CD4-positive, alpha-beta memory T cell (primary cell): ENCODE measurements around the gene SP6. TPM values are rescaled to one million over a fixed set of nuclear protein-coding genes. Genes with fewer than 3 reads are reported as not detected.
A peak's percentile ranks its signal among the peaks of the same experiment; 100 is the strongest.

Source experiments
- CTCF ChIA-PET: fragments of 350-600 bp; sonication (Branson Sonifier 250); formaldehyde crosslinking; loops from one replicate; lab custom pipeline; 2021; ENCODE audit warnings: inconsistent platforms; ENCODE audit not compliant: partially characterized antibody; lab: Charles Lee
- POLR2A ChIA-PET: fragments of 350-600 bp; sonication (Branson Sonifier 250); formaldehyde crosslinking; loops from one replicate; lab custom pipeline; 2021; ENCODE audit not compliant: partially characterized antibody; lab: Charles Lee
- DNase-seq, 5 donors: peaks; one replicate each; pipeline versions ENCODE4 v3.0.0 to v3.0.0-alpha.2; 2020 to 2022; ENCODE audit warnings: mixed read lengths in 1 of 5
- H3K27ac ChIP-seq: one replicate; pipeline ENCODE4 v1.7.0; 2013; ENCODE audit warnings: low read depth, low read length
- H3K27me3 ChIP-seq: 2 replicates; pipeline ENCODE4 v1.7.0; 2013; ENCODE audit warnings: mild to moderate bottlenecking, low read length, moderate library complexity; ENCODE audit not compliant: insufficient read depth
- H3K36me3 ChIP-seq: 2 replicates; pipeline ENCODE4 v1.7.0; 2013; ENCODE audit warnings: mild to moderate bottlenecking, low read length, moderate library complexity; ENCODE audit not compliant: insufficient read depth
- H3K4me1 ChIP-seq: 2 replicates; pipeline ENCODE4 v1.7.0; 2013; ENCODE audit warnings: mild to moderate bottlenecking, low read length, moderate library complexity; ENCODE audit not compliant: insufficient read depth
- H3K4me3 ChIP-seq, 2 donors: one replicate each; pipeline ENCODE4 v1.7.0; 2013; ENCODE audit warnings: low read length in 2 of 2, mild to moderate bottlenecking in 1 of 2
- H3K9me3 ChIP-seq, 2 donors: one replicate each; pipeline ENCODE4 v1.7.0; 2013; ENCODE audit warnings: low read length in 2 of 2, control low read depth in 1 of 2; ENCODE audit not compliant: control insufficient read depth in 1 of 2
- H3K27ac Mint-ChIP-seq, 7 donors: one replicate each; pipeline ENCODE4 v1.8.0; 2020 to 2021; ENCODE audit warnings: mixed read lengths in 7 of 7, mild to moderate bottlenecking in 6 of 7, inconsistent platforms in 3 of 7, moderate library complexity in 3 of 7
- H3K27me3 Mint-ChIP-seq, 2 donors: one replicate each; pipeline ENCODE4 v1.8.0; 2020 to 2021; ENCODE audit warnings: mixed read lengths in 2 of 2
- H3K36me3 Mint-ChIP-seq, 2 donors: one replicate each; pipeline ENCODE4 v1.8.0; 2020 to 2021; ENCODE audit warnings: mixed read lengths in 2 of 2, inconsistent platforms in 1 of 2, mild to moderate bottlenecking in 1 of 2
- H3K4me1 Mint-ChIP-seq, 4 donors: one replicate each; pipeline ENCODE4 v1.8.0; 2020 to 2021; ENCODE audit warnings: mixed read lengths in 4 of 4, mild to moderate bottlenecking in 1 of 4
- H3K4me3 Mint-ChIP-seq, 8 donors: one replicate each; pipeline ENCODE4 v1.8.0; 2020 to 2021; ENCODE audit warnings: mixed read lengths in 8 of 8, mild to moderate bottlenecking in 7 of 8, moderate library complexity in 6 of 8, inconsistent platforms in 3 of 8
- H3K9me3 Mint-ChIP-seq, 8 donors: one replicate each; pipeline ENCODE4 v1.8.0; 2020 to 2021; ENCODE audit warnings: mixed read lengths in 8 of 8, mild to moderate bottlenecking in 5 of 8, inconsistent platforms in 3 of 8, moderate library complexity in 1 of 8
- intact Hi-C: fragments of 100-400 bp; cut with micrococcal nuclease; formaldehyde crosslinking; loops from one replicate; pipeline ENCODE4 v1.15.1; 2023
- polyA plus RNA-seq, 2 donors: library from polyadenylated mRNA; unstranded; fragments of 300-500 nt; fragmentation: Illumina TruSeq; gene quantifications; one replicate each; pipeline ENCODE4 v1.2.3, GENCODE V29; 2021
- total RNA-seq, 2 experiments: library from RNA; stranded (reverse); gene quantifications; one replicate each; pipeline ENCODE4 v1.2.3, GENCODE V29; 2021

SP6 gene
- total and polyA plus RNA-seq, 4 experiments from 2014 or later, result not detected

DNA sequence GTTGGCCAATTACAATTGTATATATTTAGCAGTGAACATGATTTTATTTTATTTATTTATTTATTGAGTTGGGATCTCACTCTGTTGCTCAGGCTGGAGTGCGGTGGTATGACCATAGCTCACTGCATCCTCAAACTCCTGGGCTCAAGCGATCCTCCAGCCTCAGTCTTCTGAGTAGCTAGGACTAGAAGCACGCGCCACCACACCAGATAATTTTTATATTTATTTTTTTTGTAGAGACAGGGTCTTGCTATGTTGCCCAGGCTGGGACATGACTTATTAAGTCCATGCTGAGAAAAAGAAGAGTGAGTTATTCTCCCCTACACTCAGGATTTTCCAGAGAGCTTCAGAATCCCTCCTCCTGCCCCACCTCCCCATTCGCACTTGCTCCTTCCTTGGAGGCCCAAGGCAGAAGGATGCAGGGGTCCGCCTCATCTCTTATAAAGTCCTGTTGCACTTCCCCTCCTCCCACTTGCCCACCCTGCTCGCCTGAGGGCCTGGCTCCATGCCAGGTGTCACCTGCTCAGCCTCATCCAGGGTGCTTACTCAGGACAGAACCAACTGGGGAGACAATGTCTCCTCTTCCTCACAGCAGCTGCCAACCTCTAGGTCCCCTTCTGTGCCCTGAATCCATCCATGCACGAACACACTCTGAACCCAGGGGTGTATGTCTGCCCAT is 29.0 kb upstream of the SP6 start:
- Mint-ChIP-seq H3K36me3 (peaks cover 0 to 3% of the 10 kb centered on the region in 2 donors), H3K27me3 (peaks cover 8 to 16% of the 10 kb centered on the region in 2 donors), H3K27ac (no peak overlapping the region), H3K4me1 (peaks cover 15 to 26% (median 22%) of the 10 kb centered on the region in 4 donors), H3K4me3 (no peak overlapping the region), H3K9me3 (peaks cover 0 to 2% (median 0%) of the 10 kb centered on the region in 8 donors)
- Histone ChIP-seq H3K27me3 (no peaks in the 10 kb centered on the region), H3K4me3 (no peak overlapping the region), H3K36me3 (no peaks in the 10 kb centered on the region), H3K27ac (no peak overlapping the region), H3K4me1 (peaks cover 31% of the 10 kb centered on the region), H3K9me3 (no peaks in the 10 kb centered on the region)
- no peak for DNase-seq
- intact Hi-C loops, result no loop called here
- CTCF ChIA-PET, result interaction anchor here (1.1 to 17.6 kb wide), 2 partner anchors 10 to 36 kb away, joined by 5 to 562 read pairs; partner anchors contain the start of genes SCRN2 and SP6
- POLR2A ChIA-PET, result interaction anchor here (1.1 kb wide), 1 partner anchor 16 kb away, joined by 5 read pairs; no protein-coding TSS in a partner anchor

DNA sequence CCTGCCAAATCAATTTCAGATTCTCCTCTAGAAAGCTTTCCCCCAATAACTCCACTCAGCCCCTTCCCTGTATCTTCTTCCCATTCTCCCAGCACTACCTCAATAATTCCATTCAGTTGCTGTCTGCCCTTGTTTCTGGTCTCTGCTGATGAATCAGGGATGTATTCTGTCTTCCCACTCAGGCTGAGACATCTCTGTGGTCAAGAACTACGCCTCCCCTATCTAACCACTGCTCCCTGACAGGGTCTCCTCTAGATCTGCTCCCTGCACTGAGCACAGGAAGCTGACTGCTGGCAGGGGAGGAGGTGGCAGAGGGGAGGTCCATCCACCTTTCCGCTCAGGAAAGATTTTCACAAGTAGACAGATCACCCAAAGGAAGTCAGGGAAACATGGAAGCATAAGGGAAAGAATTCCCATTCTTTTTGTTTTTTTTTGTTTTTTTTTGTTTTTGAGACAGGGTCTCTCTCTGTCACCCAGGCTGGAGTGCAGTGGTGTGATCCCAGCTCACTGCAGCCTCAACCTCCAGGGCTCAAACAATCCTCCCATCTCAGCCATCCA is 28.1 kb upstream of the SP6 start:
- intact Hi-C loops, result no loop called here
- Histone ChIP-seq H3K27ac (no peak overlapping the region), H3K27me3 (no peaks in the 10 kb centered on the region), H3K4me1 (peaks cover 23% of the 10 kb centered on the region), H3K4me3 (no peak overlapping the region), H3K9me3 (no peaks in the 10 kb centered on the region), H3K36me3 (no peaks in the 10 kb centered on the region)
- ChIA-PET CTCF (interaction anchor here (1.1 to 17.6 kb wide), 2 partner anchors 11 to 35 kb away, joined by 5 to 562 read pairs; partner anchors contain the start of genes SCRN2 and SP6), POLR2A (interaction anchor here (0.7 to 1.1 kb wide), 2 partner anchors 16 to 555 kb away, joined by 4 to 5 read pairs; no protein-coding TSS in a partner anchor)
- Mint-ChIP-seq H3K4me1 (peaks cover 10 to 19% (median 16%) of the 10 kb centered on the region in 4 donors), H3K9me3 (peaks cover 0 to 2% (median 0%) of the 10 kb centered on the region in 8 donors), H3K36me3 (peaks cover 0 to 3% of the 10 kb centered on the region in 2 donors), H3K27me3 (peaks cover 11 to 18% of the 10 kb centered on the region in 2 donors), H3K4me3 (no peak overlapping the region), H3K27ac (no peak overlapping the region)
- no peak for DNase-seq

DNA sequence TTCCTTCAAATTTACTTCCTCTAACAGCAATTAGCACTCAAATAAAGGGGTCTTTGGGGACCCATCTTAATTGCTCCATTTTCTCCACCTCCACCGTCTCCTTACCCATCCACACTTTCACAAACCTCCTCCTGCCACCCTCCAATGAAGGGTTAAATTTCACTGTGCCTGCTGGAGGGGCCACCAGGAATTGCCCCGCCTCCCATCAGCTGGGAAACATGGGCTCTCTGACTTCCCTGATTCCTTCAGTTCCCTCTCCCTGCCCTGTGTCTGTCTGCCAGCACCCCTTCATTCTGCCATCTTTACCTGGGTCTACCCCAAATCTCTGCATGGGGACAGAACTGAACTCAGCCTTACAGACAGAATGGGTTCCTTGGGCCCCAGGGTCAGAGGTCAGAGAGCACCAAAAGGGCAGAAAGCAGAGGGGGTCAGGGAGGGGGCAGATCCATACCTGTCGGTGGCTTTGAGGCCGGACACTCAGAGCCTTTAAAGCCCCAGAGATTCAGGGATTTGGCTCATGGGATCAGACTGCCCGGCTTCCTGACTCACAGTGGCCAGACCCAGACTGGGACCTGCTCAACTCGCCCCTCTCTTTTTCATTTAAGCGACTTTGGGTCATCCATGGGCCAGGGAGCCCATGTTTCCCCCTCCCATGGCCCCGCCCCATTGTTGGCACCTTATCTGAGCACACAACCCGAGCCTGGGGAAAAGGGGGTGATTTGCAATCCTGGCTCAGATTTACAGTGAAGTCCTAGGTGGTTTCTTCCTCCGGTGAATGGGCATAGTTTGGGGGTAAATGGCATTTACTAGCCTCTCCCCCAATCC is 27.5 kb upstream of the SP6 start:
- no peak overlapping the region for H3K4me3 Mint-ChIP-seq

GRCh38 chr17:47877368-47878034 is 26.5 kb upstream of the SP6 start:
- POLR2A ChIA-PET, result no interaction called here
- H3K36me3 Mint-ChIP-seq, result peaks cover 0 to 3% of the 10 kb centered on the region in 2 donors
- H3K4me3 Mint-ChIP-seq, result no peak overlapping the region
- CTCF ChIA-PET, result no interaction called here
- Histone ChIP-seq H3K4me3 (no peak overlapping the region), H3K36me3 (no peaks in the 10 kb centered on the region), H3K27me3 (no peaks in the 10 kb centered on the region), H3K4me1 (peaks cover 7% of the 10 kb centered on the region), H3K9me3 (no peaks in the 10 kb centered on the region), H3K27ac (no peak overlapping the region)
- H3K4me1 Mint-ChIP-seq, result peaks cover 0 to 6% (median 1%) of the 10 kb centered on the region in 4 donors
- H3K9me3 Mint-ChIP-seq, result peaks cover 0 to 2% (median 0%) of the 10 kb centered on the region in 8 donors
- peaks cover 19 to 28% of the 10 kb centered on the region in 2 donors for H3K27me3 Mint-ChIP-seq
- intact Hi-C loops, result no loop called here
- H3K27ac Mint-ChIP-seq, result no peak overlapping the region
- no peak for DNase-seq

More for the DNA sequence above, 27.5 kb upstream of the SP6 start:
- Mint-ChIP-seq H3K27me3 (peaks cover 12 to 22% of the 10 kb centered on the region in 2 donors), H3K9me3 (peaks cover 0 to 2% (median 0%) of the 10 kb centered on the region in 8 donors), H3K4me1 (peaks cover 7 to 15% (median 10%) of the 10 kb centered on the region in 4 donors), H3K27ac (peak overlapping the region in 1 of 7 donors; percentile 64), H3K36me3 (peaks cover 0 to 3% of the 10 kb centered on the region in 2 donors)
- H3K9me3 ChIP-seq, result no peaks in the 10 kb centered on the region
- CTCF ChIA-PET, result interaction anchor here (1.1 to 17.6 kb wide), 2 partner anchors 11 to 35 kb away, joined by 5 to 562 read pairs; partner anchors contain the start of genes SCRN2 and SP6
- H3K27ac ChIP-seq, result no peak overlapping the region
- no peak overlapping the region for H3K4me3 ChIP-seq
- H3K27me3 ChIP-seq, result no peaks in the 10 kb centered on the region
- no peak for DNase-seq
- intact Hi-C loops, result no loop called here
- H3K4me1 ChIP-seq, result peaks cover 16% of the 10 kb centered on the region
- POLR2A ChIA-PET, result interaction anchor here (0.7 kb wide), 1 partner anchor 554 kb away, joined by 4 read pairs; no protein-coding TSS in a partner anchor
- no peaks in the 10 kb centered on the region for H3K36me3 ChIP-seq

DNA sequence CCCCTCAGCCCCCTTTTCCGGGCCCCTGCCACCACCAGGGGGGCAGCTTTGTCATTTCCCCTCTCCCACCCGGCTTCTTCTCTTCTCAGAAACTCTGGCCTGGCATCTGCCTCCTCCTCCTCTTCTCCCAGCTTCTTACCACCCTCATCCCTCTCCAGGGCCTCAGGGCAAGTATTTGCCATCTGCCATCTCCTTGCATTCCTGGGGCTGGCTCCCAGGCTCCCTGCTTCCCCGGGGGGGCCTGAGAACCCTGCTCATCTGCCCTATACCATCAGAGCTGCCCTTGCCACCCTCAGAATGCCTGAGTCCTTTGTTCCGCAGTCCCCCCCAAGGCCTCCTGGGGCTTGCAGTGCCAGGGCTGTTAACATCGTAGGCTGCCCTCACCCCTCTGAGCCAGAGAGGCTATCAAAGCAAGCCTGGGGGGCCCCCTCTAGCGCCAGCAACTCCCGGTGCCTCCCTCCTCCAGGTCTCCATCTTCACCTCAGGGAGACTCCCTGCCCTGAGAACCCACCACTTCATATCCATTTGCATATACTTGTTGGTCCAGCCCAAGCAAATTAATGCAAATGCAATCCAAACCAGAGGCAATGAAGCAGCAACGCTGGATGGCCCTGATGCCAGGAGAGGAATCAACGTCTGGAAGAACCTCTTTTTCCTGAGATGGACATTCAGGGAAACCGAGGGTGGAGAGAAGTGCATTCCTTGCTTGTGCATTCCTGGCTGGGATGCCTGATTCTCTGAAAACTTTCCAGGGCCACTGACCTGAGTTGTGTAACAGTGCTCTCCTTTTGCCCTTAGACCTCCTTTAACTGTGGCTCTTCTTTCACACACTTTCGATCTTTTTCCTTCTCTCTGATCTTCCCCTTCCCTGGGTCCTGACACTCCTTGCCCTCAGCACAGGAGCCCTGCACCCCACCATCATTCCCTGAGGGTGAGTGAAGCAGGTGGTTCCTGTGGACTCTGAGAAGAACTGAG is 24.3 kb upstream of the SP6 start:
- H3K36me3 Mint-ChIP-seq, result peaks cover 0 to 3% of the 10 kb centered on the region in 2 donors
- H3K4me3 Mint-ChIP-seq, result no peak overlapping the region
- POLR2A ChIA-PET, result no interaction called here
- no peak for DNase-seq
- peak overlapping the region in 1 of 7 donors; percentile 81 for H3K27ac Mint-ChIP-seq
- intact Hi-C loops, result no loop called here
- H3K4me3 ChIP-seq, result no peak overlapping the region
- no peaks in the 10 kb centered on the region for H3K27me3 ChIP-seq
- H3K27ac ChIP-seq, result no peak overlapping the region
- H3K9me3 Mint-ChIP-seq, result peaks cover 0 to 2% (median 0%) of the 10 kb centered on the region in 8 donors
- peaks cover 0 to 6% (median 0%) of the 10 kb centered on the region in 4 donors for H3K4me1 Mint-ChIP-seq
- H3K27me3 Mint-ChIP-seq, result peaks cover 30 to 35% of the 10 kb centered on the region in 2 donors
- no peaks in the 10 kb centered on the region for H3K9me3 ChIP-seq
- H3K36me3 ChIP-seq, result no peaks in the 10 kb centered on the region
- CTCF ChIA-PET, result interaction anchor here (1.0 to 1.1 kb wide), 2 partner anchors 14 to 33 kb away, joined by 3 read pairs; no protein-coding TSS in a partner anchor
- H3K4me1 ChIP-seq, result no peaks in the 10 kb centered on the region
